DMS 273 (cell line): ENCODE results near the gene PMFBP1.
A peak's percentile ranks its signal among the peaks of the same experiment; 100 is the strongest.
"Not testable (repeated sequence)": the region's sequence is repeated elsewhere in the genome, so short reads cannot be mapped to it uniquely, and the experiment has no call there.

Experiments used
- DNase-seq: peaks from one replicate; lab custom pipeline; 2025; ENCODE audit not compliant: unreplicated experiment; lab: John Stamatoyannopoulos, UW

PMFBP1 gene

DNA sequence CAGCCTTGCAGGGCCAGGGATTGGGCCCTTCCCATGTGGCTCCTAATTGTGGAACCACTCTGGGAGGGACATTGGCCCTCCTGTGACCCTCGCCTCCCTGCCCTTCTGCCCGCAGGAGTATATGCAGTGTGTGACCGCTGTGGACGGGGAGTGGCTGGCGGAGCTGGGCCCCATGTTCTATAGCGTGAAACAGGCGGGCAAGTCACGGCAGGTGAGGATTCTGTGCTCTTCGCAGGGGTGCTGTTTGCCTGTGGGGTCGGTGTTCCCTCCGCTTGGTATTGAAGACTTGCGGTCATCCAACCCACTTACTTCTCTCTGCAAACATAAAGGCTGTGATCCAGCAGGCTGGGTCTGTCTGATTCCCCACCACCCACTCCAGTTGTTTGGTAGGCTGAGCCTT is 62.7 kb downstream of the PMFBP1 start:
- no peak for DNase-seq

DNA sequence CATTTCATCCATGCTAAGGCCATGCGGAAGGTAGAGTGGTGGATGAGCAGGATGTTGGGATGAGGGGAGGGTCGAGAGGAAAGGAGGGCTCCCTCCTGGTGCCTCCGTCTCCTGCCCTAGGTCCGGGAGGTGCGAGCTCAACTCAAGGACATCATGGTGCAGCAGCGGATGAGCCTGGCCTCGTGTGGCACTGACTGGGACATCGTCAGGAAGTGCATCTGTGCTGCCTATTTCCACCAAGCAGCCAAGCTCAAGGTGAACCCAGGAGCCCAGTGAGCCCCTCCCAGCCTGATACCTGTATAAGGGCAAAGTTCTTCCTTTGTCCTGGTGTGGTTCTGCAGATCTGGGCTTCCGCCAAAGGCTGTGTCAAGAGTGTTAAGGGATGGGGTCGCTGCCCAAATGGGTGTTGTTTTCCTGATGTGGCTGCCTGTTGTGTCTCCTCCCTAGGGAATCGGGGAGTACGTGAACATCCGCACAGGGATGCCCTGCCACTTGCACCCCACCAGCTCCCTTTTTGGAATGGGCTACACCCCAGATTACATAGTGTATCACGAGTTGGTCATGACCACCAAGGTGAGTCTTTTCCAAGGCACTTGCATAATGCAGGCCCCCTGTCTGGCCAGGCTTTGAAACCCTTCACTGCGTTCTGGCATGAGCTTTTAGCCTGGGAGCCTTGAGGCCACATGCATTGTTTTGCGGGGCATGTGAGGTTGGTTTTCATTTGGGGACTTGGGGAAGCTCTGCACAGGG is 63.4 kb downstream of the PMFBP1 start:
- no peak for DNase-seq

DNA sequence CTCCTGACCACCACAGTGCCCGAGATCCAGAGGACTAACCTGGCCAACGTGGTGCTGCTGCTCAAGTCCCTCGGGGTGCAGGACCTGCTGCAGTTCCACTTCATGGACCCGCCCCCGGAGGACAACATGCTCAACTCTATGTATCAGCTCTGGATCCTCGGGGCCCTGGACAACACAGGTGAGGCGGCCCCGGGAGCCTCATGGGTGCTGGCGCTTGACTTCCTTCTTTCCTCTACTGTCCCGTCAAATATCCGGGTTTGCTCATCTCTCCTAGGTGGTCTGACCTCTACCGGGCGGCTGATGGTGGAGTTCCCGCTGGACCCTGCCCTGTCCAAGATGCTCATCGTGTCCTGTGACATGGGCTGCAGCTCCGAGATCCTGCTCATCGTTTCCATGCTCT is 64.6 kb downstream of the PMFBP1 start:
- no peak for DNase-seq

DNA sequence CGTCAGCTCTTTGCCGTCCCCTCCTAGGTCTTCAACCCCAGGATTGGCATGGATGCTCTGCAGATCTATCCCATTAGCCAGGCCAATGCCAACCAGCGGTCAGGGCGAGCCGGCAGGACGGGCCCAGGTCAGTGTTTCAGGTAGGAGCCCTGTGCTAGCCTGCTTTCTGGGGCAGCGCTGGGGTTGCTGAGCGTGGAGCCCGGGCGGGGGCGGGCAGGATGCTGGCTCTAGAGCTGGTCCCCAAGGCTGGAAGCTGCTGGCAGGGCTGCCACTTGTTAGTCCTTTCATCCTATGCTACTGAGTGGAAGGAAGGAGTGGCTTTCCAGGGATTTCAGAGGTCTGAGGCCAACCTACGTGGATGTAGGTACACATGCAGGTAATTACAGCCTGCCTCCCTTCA is 66.0 kb downstream of the PMFBP1 start:
- DNase-seq: no peak

DNA sequence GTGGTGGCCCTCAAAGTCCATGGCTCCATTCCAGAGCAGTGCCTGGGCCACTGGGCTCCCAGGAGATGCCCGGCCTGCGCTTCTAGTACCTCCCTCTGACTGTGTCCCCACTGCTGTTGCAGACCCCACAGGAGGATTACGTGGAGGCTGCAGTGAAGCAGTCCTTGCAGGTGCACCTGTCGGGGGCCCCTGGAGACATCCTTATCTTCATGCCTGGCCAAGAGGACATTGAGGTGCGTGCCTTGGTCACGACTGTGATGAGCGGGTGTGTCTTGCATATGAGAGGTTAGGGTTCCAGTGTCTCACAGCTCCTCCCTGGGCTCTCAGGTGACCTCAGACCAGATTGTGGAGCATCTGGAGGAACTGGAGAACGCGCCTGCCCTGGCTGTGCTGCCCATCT is 67.0 kb downstream of the PMFBP1 start:
- no peak for DNase-seq

DNA sequence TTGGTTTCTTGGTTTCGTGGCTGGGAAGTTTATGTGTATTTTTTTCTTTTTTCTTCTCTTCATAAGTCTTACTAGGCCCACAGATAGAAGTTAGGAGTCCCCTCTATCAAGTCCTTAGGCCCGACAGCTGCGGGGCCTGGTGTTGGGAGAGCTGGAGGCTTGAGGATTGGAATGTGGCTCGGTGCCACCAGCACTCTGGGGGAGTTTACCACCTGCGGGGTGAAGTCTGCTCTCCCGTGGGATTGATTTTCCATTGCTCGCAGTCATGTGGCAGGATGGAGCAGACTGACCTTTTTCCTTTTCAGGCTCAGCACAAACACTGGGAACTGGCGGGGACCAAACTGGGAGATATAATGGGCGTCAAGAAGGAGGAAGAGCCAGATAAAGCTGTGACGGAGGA is 70.8 kb downstream of the PMFBP1 start:
- DNase-seq: no peak

DNA sequence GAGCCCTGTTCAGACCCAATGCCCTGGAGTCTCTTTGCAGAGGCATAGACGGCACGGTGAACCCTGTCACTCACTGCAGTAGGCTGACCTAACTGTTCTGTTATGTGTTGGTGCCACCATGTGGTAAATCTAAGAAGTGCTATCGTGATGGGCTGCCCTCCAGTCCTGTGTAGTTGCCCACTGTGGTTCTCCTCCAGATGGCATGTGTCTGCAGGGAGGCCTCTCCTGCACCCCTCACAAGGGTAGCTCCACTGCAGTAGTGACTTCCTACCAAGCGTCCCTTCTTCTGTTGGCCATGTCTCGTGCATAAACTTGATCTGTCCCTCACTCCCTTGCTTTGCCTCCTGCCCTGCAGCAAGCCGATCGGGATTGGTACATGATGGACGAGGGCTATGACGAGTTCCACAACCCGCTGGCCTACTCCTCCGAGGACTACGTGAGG is 72.6 kb downstream of the PMFBP1 start:
- peak; percentile 84 for DNase-seq

DNA sequence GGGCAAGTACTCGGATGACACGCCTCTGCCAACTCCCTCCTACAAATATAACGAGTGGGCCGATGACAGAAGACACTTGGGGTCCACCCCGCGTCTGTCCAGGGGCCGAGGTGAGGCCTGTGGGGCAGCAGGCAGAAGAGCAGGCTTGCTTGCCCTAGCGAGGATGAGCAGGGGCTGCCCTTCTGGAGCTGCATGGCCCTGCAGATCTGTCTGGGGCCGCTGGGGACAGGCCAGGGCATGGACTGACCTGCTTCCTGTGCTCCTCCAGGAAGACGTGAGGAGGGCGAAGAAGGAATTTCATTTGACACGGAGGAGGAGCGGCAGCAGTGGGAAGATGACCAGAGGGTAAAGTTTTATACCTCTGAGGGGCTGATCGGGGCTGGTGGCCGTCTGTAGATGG is 73.0 kb downstream of the PMFBP1 start:
- no peak for DNase-seq

DNA sequence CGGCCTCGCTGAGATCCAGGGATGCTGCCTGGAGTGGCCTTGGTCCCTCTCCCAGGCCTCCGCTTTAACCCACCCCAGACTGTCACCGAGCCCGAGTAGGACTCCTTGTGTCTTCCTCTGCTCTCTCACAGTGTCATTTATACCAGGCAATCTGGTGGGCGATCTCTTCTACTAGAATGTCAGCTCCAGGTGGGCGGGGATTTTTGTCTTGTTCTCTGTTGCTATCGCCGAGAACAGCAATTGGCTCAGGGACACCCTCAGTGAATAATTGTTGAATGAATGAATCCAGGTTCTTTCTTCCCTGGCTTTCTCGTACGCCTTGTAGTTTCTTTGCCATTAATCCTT is 77.7 kb downstream of the PMFBP1 start:
- peak; percentile 47 for DNase-seq

DNA sequence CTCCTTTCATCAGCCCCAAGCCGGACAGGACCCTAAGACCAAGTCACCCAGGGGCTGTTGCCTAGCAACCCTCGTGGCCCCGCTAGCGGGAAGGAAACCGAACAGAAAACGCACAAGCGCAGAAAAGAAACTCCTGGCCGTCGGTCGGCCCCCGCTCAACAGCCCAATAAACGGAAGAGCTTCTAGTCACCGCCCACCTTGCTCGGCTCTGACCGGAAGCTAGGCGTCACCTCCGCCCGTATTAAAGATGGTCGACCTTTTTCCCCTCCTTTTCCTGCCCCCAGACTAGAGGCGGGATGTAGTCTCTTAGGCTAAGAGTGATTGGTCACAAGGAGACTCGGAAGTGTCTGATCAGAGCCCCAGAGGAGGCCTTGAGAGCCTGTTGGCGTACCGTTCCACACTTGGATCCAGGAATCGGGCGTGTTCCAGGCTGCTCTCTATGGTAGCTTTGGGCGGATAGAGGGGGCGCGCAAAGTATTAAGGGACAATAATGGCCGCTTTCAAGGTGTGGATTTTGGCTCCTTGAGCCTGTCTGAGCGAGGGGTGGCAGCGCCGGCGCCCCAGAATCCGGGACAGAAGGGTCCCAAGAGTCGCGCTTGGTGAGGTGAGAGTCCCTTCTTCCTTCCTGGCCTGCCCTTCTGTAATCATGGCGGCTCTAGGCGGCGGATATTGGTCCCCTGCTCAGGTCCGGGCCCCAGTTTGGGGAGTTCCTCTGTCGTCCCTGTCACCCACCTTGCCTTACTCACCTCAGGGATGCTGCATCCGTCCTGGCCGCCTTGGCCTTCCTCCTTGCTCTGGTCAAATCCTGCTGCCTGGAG is 78.3 kb downstream of the PMFBP1 start, which contains the start of the genes DHX38 and TXNL4B:
TSS of gene DHX38 (plus strand) at position 400 of the 818 bp plus-strand sequence. CDS start 2,311 bp downstream, outside the sequence.
TSS of gene TXNL4B (minus strand) at position 173 of the 818 bp plus-strand sequence. CDS start 2,871 bp downstream, outside the sequence.
- peak; percentile 99 for DNase-seq

DNA sequence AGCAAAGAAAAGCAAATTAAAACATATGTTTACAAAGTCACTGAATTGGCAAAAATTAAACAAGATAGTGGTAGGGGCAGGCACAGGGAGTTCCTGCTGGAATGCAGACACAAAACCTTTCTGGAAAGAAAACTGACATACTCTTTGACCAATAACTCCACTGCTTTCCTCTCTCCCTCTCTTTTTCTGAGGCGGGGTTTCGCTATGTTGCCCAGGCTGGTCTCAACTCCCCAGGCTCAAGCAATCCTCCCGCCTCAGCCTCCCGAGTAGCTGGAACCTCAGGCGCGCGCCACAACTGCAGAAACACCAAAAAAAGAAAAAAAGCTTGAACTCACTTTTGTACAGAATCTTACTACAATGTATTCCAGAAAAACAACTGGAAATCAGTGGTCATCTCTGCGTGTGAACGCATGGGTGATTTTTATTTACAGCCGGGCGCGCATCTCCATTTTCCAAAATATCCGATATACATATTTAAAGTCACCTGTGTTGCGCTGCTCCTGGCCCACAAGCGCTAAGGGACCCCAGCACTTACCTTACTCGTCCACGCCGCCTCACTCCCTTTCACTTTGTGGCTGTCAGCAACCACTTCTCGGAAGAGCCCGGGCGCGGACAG is 79.0 kb downstream of the PMFBP1 start:
- peak; percentile 75 for DNase-seq

DNA sequence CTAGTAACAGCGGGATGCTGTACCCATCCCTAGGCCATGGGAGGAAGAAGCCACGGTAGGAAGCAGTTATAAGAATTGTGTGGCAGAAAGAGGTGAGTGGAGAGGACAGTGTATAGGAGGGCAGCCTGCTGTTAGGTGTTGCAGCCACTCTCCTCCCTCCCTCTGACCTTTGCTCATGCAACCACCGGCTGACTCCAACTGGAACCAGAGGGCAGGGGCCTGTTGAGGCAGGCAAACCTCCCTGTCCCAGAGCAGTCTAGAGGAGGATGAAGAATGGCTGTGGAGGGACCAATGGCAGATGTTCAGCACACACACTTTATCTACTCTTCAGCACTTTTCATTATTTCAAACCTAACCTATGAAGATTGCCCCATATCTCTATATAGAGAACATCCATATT is 80.7 kb downstream of the PMFBP1 start:
- DNase-seq: no peak

DNA sequence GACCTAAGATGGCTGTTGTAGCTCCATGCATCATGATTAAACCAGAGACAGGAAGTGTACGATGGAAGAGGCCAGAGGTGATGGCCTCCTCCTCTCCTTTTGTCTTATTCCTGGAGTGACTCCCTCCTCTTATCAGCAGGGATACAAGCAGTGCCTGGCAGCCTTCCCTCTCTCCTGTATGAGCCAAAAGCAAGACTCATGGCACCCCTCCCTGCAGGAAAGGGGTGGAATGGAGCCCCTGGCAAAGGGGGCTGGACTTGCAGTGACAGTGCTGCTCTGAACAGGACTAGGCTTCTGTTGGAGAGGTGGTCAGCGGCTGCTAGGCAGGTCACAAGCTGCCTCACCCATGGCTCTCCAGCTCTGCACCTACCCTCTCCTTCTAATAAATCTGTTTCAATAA is 87.0 kb downstream of the PMFBP1 start:
- DNase-seq: no peak

DNA sequence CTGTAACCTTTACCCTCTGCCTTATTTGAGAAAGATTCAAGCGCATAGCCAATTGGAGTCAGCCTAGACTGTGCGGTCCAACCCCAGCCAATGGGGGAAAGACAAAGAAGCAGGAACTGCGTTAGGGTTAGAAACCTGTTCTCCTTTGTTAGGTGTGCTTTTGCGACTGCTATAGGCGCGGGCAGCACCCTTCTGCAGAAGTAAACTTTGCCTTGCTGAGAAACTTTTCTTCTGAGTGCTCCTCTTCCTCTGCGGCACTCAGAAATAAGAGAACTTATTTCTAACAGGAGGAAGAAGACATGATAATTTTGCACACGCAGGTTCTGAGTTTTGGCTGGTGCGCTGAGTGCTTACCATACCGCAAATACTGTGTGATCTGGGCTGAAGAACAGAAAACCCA is 87.5 kb downstream of the PMFBP1 start:
- DNase-seq: no peak

DNA sequence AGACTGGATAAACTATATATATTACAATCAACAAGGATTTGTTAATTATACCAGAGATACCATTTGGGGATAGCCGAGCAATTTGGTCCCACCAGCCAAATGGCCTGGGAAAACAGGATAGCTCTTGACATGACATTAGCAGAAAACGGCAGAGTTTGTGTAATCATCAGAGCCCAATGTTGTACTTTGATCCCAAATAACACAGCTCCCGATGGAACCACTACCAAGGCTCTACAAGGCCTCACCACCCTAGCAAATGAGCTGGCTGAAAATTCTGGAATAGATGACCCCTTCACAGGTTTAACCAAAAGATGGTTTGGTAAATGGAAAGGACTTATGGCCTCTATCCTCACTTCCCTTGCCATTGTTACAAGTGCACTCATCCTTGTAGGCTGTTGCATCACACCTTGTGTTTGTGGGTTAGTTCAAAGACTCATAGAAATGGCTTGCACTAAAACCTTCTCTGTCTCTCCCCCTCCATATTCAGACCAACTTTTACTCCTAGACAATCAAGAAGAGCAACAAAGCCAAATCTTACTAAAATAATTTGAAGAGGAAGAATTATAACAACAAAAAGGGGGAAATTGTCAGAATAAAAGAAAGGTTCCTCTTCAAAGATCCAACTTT is 88.1 kb downstream of the PMFBP1 start:
- DNase-seq: no peak

DNA sequence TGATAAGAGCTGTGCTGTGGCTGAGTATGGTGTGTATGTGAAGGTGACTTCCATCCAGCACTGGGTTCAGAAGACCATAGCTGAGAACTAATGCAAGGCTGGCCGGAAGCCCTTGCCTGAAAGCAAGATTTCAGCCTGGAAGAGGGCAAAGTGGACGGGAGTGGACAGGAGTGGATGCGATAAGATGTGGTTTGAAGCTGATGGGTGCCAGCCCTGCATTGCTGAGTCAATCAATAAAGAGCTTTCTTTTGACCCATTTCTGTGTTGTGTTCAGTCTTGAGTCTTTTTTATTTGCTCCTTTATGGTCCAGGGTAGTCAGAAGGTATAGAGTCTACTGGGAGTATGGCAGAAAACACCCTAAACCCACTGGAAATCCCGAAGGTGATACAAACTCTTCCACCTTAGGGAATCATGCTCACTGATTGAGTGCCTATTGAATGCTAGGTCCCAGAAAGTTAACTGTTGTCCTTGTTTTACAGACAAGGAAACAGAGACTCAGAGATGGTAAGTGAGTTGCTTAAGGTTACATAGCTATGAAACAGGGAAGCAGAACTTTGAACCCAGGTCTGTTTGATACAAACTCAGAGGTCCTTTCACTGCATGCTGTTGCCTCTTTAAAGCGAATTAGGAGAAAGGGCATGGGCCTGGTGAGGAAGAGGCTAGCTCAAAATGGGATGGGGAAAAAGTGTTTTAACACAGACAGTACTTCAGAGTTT is 94.8 kb downstream of the PMFBP1 start:
- not testable (repeated sequence) for DNase-seq

DNA sequence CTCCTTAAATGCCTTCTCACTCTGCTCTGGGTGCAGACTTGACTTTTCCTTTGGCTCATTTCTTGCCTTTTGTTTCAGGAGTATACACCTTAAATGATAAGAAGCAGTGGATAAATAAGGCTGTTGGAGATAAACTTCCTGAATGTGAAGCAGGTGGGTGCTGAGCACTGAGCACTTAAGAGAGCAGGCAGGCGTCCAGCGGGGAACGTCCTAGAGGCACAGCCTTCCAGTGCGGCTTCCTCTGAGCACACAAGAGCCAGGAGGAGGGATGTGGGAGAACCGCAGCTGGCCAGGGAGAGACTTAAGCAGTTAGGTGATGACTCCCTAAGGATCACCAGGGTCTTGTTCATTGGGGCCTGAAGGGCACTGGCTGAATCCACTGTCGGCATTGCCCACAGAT is 96.9 kb downstream of the PMFBP1 start:
- DNase-seq: not testable (repeated sequence)

DNA sequence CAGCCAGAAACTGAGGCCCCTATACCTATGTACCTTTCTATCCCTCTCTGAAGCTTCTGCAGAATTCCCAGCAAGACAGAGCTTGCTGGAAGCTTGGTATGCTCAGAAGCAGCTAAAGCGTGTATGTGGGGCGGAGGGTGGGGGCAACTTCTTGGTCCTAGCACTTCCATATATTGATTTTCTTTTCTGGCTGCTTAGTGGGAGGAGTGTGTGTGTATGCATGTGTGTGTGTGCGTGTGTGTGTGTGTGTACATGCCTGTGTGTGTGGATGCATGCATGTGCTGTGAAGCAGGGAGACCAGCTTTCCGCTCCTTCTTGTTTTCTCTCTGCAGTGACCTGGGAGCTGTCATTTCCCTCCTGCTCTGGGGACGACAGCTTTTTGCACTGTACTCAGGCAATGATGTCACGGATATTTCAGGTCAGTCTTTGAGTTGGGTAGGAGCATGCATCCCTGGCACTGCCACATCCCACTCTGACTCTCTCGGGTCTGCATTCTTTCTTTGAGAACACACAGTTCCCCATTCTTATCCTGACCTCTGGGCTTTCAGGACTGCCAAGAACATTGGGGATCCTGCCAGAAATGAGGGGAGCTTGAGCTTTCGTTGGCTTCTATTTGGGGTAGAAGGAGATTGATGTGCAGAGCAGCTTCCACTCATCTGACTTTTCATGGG is 98.3 kb downstream of the PMFBP1 start:
- DNase-seq: no peak

DNA sequence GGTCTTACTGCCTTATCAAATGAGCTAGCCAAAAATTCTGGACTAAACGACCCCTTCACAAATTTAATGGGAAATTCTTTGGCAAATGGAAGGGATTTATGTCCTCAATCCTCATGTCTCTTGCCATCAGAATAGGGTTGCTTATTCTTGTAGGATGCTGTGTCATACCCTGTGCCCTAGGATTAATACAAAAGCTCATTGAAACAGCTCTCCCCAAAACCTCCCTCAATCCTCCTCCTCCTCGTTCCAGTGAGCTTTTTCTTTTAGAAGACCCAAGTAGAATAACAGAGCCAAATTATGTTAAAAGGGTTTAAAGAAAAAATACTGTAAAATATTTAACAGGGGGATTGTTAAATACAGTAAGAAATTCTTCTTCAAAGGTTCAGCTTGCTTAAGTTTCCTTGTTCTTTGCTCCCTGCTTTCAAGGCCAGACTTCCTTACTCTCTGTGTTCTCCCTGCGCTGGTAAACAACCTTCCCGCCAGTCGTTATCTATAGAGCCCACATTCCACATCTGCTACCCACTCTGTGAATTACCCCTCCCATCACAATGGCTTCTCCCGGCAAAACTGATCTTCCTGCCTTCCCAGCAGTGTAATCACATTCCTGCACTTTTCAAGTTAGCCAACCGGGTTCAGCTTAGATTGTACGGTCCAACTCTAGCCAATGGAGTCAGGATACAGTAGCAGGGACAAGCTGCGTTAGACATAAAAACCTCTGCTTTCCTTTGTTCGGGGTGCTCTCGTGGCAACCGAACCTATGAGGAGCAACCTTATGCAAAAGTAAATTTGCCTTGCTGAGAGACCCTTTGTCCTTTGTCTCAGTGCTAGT is 99.2 kb downstream of the PMFBP1 start:
- DNase-seq: peak; percentile 60
